Measurements from ENCODE around the gene CLIC4. TPM values are rescaled to one million over a fixed set of nuclear protein-coding genes. Genes with fewer than 3 reads are reported as not detected.

The CLIC4 gene
- total and polyA plus RNA-seq, 9 of the 15 experiments (the other 6 are each of a cell fraction or from before 2014, with no cell fraction given), result 16.0 to 67.5 (median 38.4) TPM

GRCh38 chr1:24765308-24765988, 20.2 kb downstream of the CLIC4 start (continued):
- peak; percentile 75 for TF ChIP-seq MGA (IDR thresholded peaks at IDR 0.05)
- TF ChIP-seq PHF20 (IDR thresholded peaks at IDR 0.05; ENCODE audit: partially characterized antibody), result no peak
- no peak for TF ChIP-seq WHSC1 (IDR thresholded peaks at IDR 0.05; ENCODE audit: low read length)
- peak in 1 of 2 experiments; percentile 79; a peak in 2 of 4 replicates for TF ChIP-seq ZNF639 (CRISPR knock-in tag; conservative IDR thresholded peaks at IDR 0.05 in 1 of 2, IDR thresholded peaks at IDR 0.05 in 1 of 2)
- TF ChIP-seq SMAD3 (CRISPR knock-in tag; conservative IDR thresholded peaks at IDR 0.05), result peak; percentile 76
- TF ChIP-seq ESRRA (IDR thresholded peaks at IDR 0.05; ENCODE audit: borderline replicate concordance, low read depth), result no peak
- TF ChIP-seq ZNF398 (CRISPR knock-in tag; IDR thresholded peaks at IDR 0.05), result no peak
- TF ChIP-seq NCOA2 (IDR thresholded peaks at IDR 0.05; ENCODE audit: partially characterized antibody in 2 of 2), result peak in 1 of 2 experiments; percentile 45
- no peak for TF ChIP-seq STAT5B (CRISPR knock-in tag; IDR thresholded peaks at IDR 0.05)
- TF ChIP-seq JUND (IDR thresholded peaks at IDR 0.05; ENCODE audit: borderline replicate concordance, low read depth, low read length), result peak; percentile 90
- TF ChIP-seq JUND (tag; IDR thresholded peaks at IDR 0.05; ENCODE audit: borderline replicate concordance, low read depth, low read length), result peak; percentile 92
- TF ChIP-seq ZNF347 (CRISPR knock-in tag; IDR thresholded peaks at IDR 0.05; ENCODE audit: low read depth), result 0 out of 2 replicates have a peak, but pooled peaks have one; percentile 73

Measured in K562 (cell line).